ENCODE measurements around the gene CA4. TPM values are rescaled to one million over a fixed set of nuclear protein-coding genes. Genes with fewer than 3 reads are reported as not detected.

Gene CA4
- total and polyA plus RNA-seq, 4 donors = 0.14 to 0.67 (median 0.44) TPM

- TF ChIP-seq YY1 (IDR thresholded peaks at IDR 0.05) (no peak), EGR1 (IDR thresholded peaks at IDR 0.05; ENCODE audit: low read depth in 2 of 2) (no peak), MAX (IDR thresholded peaks at IDR 0.05) (no peak), RXRA (IDR thresholded peaks at IDR 0.05) (no peak), TAF1 (conservative IDR thresholded peaks at IDR 0.05) (no peak), CTCF (IDR thresholded peaks at IDR 0.05; ENCODE audit: low read depth, low read length, missing input control) (no peak), RAD21 (IDR thresholded peaks at IDR 0.05) (no peak), GABPA (IDR thresholded peaks at IDR 0.05 in 1 of 2, conservative IDR thresholded peaks at IDR 0.05 in 1 of 2) (no peak), HNF4G (IDR thresholded peaks at IDR 0.05) (no peak), ZBTB33 (IDR thresholded peaks at IDR 0.05) (no peak), NR2F2 (IDR thresholded peaks at IDR 0.05) (no peak), REST (IDR thresholded peaks at IDR 0.05) (no peak), JUND (IDR thresholded peaks at IDR 0.05) (no peak), ATF3 (IDR thresholded peaks at IDR 0.05) (no peak)
- WGBS = 81% methylated on average over 7 of the region's 7 CpGs
- Histone ChIP-seq H3K4me3 (ENCODE audit: low read depth in 1 of 3, low read length in 3 of 3) (no peak overlapping the region), H3K9ac (ENCODE audit: low read depth in 1 of 2, low read length in 2 of 2) (no peak overlapping the region), H3K4me1 (ENCODE audit: control insufficient read depth in 4 of 4, insufficient read depth in 4 of 4, low read length in 3 of 4) (peaks cover 1 to 25% (median 19%) of the 10 kb centered on the region in 4 donors), H3K9me3 (ENCODE audit: control insufficient read depth in 4 of 4, low read length in 3 of 4) (no peaks in the 10 kb centered on the region), H3K27ac (ENCODE audit: low read depth in 1 of 2, low read length in 2 of 2) (no peak overlapping the region), H3K36me3 (ENCODE audit: control insufficient read depth in 4 of 4, insufficient read depth in 3 of 4, low read depth in 1 of 4, low read length in 3 of 4) (no peaks in the 10 kb centered on the region), H3K27me3 (ENCODE audit: control insufficient read depth in 4 of 4, insufficient read depth in 4 of 4, low read length in 3 of 4) (no peaks in the 10 kb centered on the region)
- DNase-seq (ENCODE audit: low spot score) = no peak
Measured at GRCh38 chr17:60168654-60169053, 18.9 kb downstream of the CA4 start.

Measured in liver (tissue), 9 donors.